HG03039 (cell line): Measurements from ENCODE around the gene SPG21.
A peak's percentile ranks its signal among the peaks of the same experiment; 100 is the strongest.

Source experiments
- ATAC-seq: cut with Tn5 transposase; IDR thresholded peaks from one replicate; pipeline ENCODE4 v1.9.1; 2021; ENCODE audit warnings: mild to moderate bottlenecking, moderate library complexity; ENCODE audit not compliant: unreplicated experiment

Gene SPG21

GRCh38 chr15:64943512-64944225, 46.0 kb downstream of the SPG21 start:
- ATAC-seq: no peak

- no peak for ATAC-seq
Measured at GRCh38 chr15:64942356-64942755, 47.4 kb downstream of the SPG21 start.

- no peak for ATAC-seq
Measured at GRCh38 chr15:64938192-64938591, 51.5 kb downstream of the SPG21 start.

- no peak for ATAC-seq
Measured at GRCh38 chr15:64934023-64934422, 55.7 kb downstream of the SPG21 start.

GRCh38 chr15:64931381-64931780, 58.3 kb downstream of the SPG21 start:
- no peak for ATAC-seq

GRCh38 chr15:64930778-64931371, 58.8 kb downstream of the SPG21 start:
- no peak for ATAC-seq

GRCh38 chr15:64930019-64930652, 59.6 kb downstream of the SPG21 start:
- ATAC-seq: peak; percentile 44

- no peak for ATAC-seq
Measured at GRCh38 chr15:64928626-64929220, 61.0 kb downstream of the SPG21 start.

- ATAC-seq: no peak
Measured at GRCh38 chr15:64926661-64927060, 63.1 kb downstream of the SPG21 start.

- ATAC-seq: no peak
Measured at GRCh38 chr15:64925335-64926330, 64.1 kb downstream of the SPG21 start.

GRCh38 chr15:64923546-64923945, 66.2 kb downstream of the SPG21 start:
- ATAC-seq: no peak

GRCh38 chr15:64921711-64922110, 68.0 kb downstream of the SPG21 start:
- no peak for ATAC-seq

GRCh38 chr15:64919721-64920120, 70.0 kb downstream of the SPG21 start:
- no peak for ATAC-seq

GRCh38 chr15:64917211-64917610, 72.5 kb downstream of the SPG21 start:
- ATAC-seq: no peak

GRCh38 chr15:64916365-64916764, 73.3 kb downstream of the SPG21 start:
- no peak for ATAC-seq

- no peak for ATAC-seq
Measured at GRCh38 chr15:64915518-64916227, 74.0 kb downstream of the SPG21 start.
